ENCODE data around the gene LDLRAD4. TPM values are rescaled to one million over a fixed set of nuclear protein-coding genes. Genes with fewer than 3 reads are reported as not detected.

LDLRAD4 gene
- total RNA-seq, 6 donors from 2014 or later = 19.5 to 26.6 (median 24.4) TPM

DNA sequence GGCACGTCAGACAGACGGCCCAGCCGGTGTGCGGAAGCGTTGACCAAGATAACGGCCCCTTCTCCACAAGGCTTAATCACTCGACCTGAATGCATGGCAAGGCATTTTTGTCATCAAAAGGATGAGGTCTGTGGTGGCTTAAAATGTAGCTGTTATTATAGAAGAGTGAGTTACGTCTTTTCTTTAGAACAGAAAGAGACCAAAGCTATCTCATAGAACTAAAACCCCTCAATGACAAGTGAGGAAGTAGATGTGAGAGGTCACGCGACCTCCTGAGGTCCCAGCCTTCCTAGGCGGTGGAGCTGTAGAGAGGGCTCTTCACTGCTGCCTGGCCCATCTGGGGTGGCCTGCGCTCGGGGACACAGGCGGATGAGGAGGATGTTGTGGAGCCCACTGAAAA lies 75.7 kb downstream of the LDLRAD4 start:
- Histone ChIP-seq H3K4me3 (no peak overlapping the region), H3K27ac (no peak overlapping the region), H3K4me1 (no peaks in the 10 kb centered on the region), H3K27me3 (no peaks in the 10 kb centered on the region), H3K9me3 (no peaks in the 10 kb centered on the region), H3K36me3 (no peaks in the 10 kb centered on the region)
- ATAC-seq (ENCODE audit: low FRiP score in 2 of 2) (no peak), DNase-seq (no peak)
- WGBS, 2 donors = 90 to 92% methylated on average over 14 of the region's 14 CpGs
- TF ChIP-seq, protein P1, sequence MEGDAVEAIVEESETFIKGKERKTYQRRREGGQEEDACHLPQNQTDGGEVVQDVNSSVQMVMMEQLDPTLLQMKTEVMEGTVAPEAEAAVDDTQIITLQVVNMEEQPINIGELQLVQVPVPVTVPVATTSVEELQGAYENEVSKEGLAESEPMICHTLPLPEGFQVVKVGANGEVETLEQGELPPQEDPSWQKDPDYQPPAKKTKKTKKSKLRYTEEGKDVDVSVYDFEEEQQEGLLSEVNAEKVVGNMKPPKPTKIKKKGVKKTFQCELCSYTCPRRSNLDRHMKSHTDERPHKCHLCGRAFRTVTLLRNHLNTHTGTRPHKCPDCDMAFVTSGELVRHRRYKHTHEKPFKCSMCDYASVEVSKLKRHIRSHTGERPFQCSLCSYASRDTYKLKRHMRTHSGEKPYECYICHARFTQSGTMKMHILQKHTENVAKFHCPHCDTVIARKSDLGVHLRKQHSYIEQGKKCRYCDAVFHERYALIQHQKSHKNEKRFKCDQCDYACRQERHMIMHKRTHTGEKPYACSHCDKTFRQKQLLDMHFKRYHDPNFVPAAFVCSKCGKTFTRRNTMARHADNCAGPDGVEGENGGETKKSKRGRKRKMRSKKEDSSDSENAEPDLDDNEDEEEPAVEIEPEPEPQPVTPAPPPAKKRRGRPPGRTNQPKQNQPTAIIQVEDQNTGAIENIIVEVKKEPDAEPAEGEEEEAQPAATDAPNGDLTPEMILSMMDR (IDR thresholded peaks at IDR 0.05) = no peak
- TF ChIP-seq EP300 (IDR thresholded peaks at IDR 0.05) (no peak), POLR2A (IDR thresholded peaks at IDR 0.05) (no peak), POLR2AphosphoS5 (IDR thresholded peaks at IDR 0.05) (no peak)

DNA sequence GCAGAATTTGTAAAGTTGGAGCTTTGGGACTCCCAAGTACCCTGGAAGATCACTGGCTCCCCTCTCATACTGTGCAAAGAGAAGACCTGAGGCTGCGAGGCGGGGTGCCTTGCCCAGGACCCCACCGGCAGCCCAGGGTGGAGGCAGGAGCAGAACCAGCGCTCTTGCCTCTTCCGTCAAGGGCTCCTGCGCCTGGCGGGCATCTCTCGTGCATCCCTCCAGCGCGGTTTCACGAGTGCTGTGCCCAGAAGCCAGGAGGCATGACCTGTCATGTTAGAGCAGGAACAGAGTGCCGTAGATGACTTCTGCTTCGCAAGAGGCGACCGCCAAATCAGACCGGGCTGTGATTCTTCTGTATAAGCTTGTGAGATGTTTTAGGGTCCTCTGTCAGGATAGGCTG lies 77.3 kb downstream of the LDLRAD4 start:
- Histone ChIP-seq H3K4me3 (no peak overlapping the region), H3K4me1 (no peaks in the 10 kb centered on the region), H3K36me3 (no peaks in the 10 kb centered on the region), H3K27ac (no peak overlapping the region), H3K27me3 (no peaks in the 10 kb centered on the region), H3K9me3 (no peaks in the 10 kb centered on the region)
- TF ChIP-seq POLR2A (IDR thresholded peaks at IDR 0.05) (no peak), EP300 (IDR thresholded peaks at IDR 0.05) (no peak), POLR2AphosphoS5 (IDR thresholded peaks at IDR 0.05) (no peak)
- TF ChIP-seq, protein P1 (IDR thresholded peaks at IDR 0.05) = no peak
- WGBS, 2 donors = 87 to 89% methylated on average over 11 to 16 of the region's 16 CpGs
- ATAC-seq (ENCODE audit: low FRiP score in 2 of 2) (no peak), DNase-seq (no peak)

DNA sequence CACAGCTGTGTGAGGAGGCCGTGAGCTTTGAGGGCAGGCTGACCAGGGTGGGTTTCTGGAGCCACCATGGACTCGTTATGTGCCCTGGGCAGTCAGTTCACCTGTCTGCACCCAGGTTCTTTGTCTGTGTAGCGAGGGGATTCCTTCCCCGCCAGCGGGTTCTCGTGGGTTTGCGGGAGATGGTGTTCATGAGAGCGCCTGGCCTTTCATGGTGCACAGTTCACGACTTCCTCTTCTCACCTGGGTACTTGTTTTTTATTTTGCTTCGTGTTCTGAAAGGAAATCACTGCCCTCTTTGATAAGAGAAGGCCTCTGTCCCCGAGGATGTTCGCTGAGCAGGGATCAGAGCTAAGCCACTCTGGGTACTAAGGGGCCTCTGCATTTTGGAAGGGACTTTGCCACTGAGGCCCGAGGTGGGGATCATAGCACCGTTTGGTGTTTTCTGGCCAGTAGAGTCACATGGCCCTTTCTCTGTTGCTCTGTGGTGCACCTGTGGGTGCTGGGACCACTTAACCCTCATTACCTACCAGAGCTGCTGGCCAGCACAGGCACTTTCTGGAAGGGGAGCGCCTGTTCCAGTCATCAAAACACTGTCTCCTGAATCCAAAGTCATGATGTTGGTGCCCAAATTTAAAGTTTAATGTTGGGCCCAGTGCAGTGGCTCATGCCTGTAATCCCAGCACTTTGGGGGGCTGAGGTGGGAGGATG lies 78.5 kb downstream of the LDLRAD4 start:
- ATAC-seq (ENCODE audit: low FRiP score in 2 of 2) (no peak), DNase-seq (no peak)
- no peak overlapping the region for H3K27ac ChIP-seq
- H3K9me3 ChIP-seq = no peaks in the 10 kb centered on the region
- no peaks in the 10 kb centered on the region for H3K27me3 ChIP-seq
- no peak for TF ChIP-seq POLR2A (IDR thresholded peaks at IDR 0.05)
- TF ChIP-seq, protein P1 (IDR thresholded peaks at IDR 0.05) = no peak
- TF ChIP-seq EP300 (IDR thresholded peaks at IDR 0.05) = no peak
- TF ChIP-seq POLR2AphosphoS5 (IDR thresholded peaks at IDR 0.05) = no peak
- no peaks in the 10 kb centered on the region for H3K4me1 ChIP-seq
- H3K4me3 ChIP-seq = no peak overlapping the region
- no peaks in the 10 kb centered on the region for H3K36me3 ChIP-seq
- 84 to 88% methylated on average over 15 of the region's 15 CpGs for WGBS, 2 donors

DNA sequence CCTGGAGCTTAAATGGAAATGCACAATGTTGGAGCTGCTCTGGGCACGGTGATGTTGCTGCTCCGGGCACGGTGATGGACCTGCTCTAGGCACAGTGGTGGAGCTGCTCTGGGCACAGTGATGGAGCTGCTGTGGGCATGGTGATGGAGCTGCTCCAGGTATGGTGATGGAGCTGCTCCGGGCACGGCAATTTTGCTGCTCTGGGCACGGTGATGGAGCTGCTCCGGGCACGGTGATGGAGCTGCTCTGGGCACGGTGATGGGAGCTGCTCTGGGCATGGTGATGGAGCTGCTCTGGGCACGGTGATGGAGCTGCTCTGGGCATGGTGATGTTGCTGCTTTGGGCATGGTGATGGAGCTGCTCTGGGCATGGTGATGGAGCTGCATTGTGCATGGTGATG lies 79.7 kb downstream of the LDLRAD4 start:
- no peaks in the 10 kb centered on the region for H3K36me3 ChIP-seq
- no peak overlapping the region for H3K27ac ChIP-seq
- H3K27me3 ChIP-seq = no peaks in the 10 kb centered on the region
- peaks cover 0 to 7% (median 3%) of the 10 kb centered on the region in 4 donors for H3K4me1 ChIP-seq
- H3K4me3 ChIP-seq = no peak overlapping the region
- no peaks in the 10 kb centered on the region for H3K9me3 ChIP-seq
- WGBS, 2 donors = 80 to 87% methylated on average over 1 to 10 of the region's 10 CpGs
- no peak for TF ChIP-seq POLR2AphosphoS5 (IDR thresholded peaks at IDR 0.05)
- TF ChIP-seq, protein P1 (IDR thresholded peaks at IDR 0.05) = no peak
- DNase-seq (no peak), ATAC-seq (ENCODE audit: low FRiP score in 2 of 2) (no peak)

DNA sequence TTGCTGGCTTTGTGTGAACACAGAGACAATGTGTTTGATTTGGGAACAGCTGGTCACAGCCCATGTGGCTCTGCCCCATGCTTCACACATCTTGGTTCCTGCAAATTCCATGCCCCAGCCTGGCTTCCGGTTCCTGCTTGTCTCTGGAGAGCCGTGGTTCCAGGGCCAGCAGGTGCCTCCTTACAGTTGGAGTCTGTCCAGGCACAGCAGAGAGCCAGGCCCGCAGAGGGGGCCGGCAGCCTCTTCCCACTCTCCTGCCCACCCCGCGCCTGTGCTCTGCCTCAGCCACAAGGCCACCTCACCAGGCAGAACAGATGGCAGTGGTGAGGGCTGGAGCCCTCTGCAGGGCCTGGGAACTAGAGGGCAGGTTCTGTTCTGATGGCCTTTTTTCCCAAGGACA lies 81.5 kb downstream of the LDLRAD4 start:
- Histone ChIP-seq H3K4me3 (no peak overlapping the region), H3K9me3 (no peaks in the 10 kb centered on the region), H3K36me3 (no peaks in the 10 kb centered on the region), H3K27me3 (no peaks in the 10 kb centered on the region), H3K27ac (no peak overlapping the region), H3K4me1 (peaks cover 0 to 7% (median 3%) of the 10 kb centered on the region in 4 donors)
- TF ChIP-seq POLR2A (IDR thresholded peaks at IDR 0.05) = no peak
- no peak for TF ChIP-seq EP300 (IDR thresholded peaks at IDR 0.05)
- TF ChIP-seq, protein P1 (IDR thresholded peaks at IDR 0.05) = no peak
- no peak for TF ChIP-seq POLR2AphosphoS5 (IDR thresholded peaks at IDR 0.05)
- ATAC-seq (ENCODE audit: low FRiP score in 2 of 2) (no peak), DNase-seq (no peak)
- WGBS, 2 donors = 74 to 90% methylated on average over 2 to 6 of the region's 6 CpGs

All from upper lobe of left lung (tissue), 6 donors.